Measurements from ENCODE around the gene THAP11. TPM values are rescaled to one million over a fixed set of nuclear protein-coding genes. Genes with fewer than 3 reads are reported as not detected.

THAP11 gene
- total and polyA plus RNA-seq, 2 of the 13 experiments (the other 11 are each of a cell fraction or from before 2014, with no cell fraction given) = 44.2 to 53.4 TPM

DNA sequence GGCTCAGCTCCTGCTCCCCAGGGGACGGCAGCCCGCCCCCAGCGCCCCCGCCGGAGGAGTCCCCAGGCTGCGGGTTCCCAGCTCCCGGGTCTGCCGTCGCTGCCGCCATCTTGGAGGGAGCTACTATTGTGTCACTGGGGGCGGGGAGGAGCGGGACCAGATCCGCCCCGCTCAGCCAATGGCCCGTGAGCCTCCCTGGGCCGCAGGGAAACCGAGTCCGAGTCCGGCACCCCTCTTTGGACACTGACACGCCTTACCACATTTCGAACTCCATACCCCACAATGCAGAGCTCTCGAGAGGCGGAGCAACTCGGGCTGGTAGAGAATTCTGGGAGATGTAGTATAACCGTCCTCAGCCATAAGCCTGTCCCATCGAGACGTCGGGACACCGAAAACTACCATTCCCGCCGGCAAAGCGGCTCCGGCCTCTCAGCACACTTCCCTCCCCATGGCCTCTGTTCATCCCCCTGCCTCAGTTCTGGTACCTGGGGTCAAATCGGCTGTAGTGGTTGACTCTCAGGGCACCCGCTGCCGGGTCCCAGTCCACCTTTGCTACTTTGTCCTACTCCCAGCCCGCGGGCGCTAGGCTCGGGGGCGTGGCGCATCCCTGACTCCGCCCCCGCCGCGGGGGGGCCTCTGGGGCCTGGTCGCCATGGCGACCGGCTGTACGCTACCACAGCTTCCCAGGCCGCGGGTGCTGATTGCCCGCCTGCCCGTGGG is 35.5 kb upstream of the THAP11 start, which contains the start of the genes RANBP10 and TSNAXIP1 (continued):
- TF ChIP-seq, protein P1, sequence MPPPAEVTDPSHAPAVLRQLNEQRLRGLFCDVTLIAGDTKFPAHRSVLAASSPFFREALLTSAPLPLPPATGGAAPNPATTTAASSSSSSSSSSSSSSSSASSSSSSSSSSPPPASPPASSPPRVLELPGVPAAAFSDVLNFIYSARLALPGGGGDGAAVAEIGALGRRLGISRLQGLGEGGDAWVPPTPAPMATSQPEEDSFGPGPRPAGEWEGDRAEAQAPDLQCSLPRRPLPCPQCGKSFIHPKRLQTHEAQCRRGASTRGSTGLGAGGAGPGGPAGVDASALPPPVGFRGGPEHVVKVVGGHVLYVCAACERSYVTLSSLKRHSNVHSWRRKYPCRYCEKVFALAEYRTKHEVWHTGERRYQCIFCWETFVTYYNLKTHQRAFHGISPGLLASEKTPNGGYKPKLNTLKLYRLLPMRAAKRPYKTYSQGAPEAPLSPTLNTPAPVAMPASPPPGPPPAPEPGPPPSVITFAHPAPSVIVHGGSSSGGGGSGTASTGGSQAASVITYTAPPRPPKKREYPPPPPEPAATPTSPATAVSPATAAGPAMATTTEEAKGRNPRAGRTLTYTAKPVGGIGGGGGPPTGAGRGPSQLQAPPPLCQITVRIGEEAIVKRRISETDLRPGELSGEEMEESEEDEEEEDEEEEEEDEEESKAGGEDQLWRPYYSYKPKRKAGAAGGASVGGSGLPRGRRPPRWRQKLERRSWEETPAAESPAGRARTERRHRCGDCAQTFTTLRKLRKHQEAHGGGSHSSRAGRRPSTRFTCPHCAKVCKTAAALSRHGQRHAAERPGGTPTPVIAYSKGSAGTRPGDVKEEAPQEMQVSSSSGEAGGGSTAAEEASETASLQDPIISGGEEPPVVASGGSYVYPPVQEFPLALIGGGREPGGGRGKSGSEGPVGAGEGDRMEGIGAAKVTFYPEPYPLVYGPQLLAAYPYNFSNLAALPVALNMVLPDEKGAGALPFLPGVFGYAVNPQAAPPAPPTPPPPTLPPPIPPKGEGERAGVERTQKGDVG (CRISPR knock-in tag; IDR thresholded peaks at IDR 0.05; ENCODE audit: borderline replicate concordance) = 0 out of 2 replicates have a peak, but pooled peaks have one; percentile 12
- no peak for TF ChIP-seq TOE1 (CRISPR knock-in tag; IDR thresholded peaks at IDR 0.05)
- TF ChIP-seq RBAK (CRISPR knock-in tag; IDR thresholded peaks at IDR 0.05) = no peak
- TF ChIP-seq, protein P2, sequence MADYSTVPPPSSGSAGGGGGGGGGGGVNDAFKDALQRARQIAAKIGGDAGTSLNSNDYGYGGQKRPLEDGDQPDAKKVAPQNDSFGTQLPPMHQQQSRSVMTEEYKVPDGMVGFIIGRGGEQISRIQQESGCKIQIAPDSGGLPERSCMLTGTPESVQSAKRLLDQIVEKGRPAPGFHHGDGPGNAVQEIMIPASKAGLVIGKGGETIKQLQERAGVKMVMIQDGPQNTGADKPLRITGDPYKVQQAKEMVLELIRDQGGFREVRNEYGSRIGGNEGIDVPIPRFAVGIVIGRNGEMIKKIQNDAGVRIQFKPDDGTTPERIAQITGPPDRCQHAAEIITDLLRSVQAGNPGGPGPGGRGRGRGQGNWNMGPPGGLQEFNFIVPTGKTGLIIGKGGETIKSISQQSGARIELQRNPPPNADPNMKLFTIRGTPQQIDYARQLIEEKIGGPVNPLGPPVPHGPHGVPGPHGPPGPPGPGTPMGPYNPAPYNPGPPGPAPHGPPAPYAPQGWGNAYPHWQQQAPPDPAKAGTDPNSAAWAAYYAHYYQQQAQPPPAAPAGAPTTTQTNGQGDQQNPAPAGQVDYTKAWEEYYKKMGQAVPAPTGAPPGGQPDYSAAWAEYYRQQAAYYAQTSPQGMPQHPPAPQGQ (CRISPR knock-in tag; IDR thresholded peaks at IDR 0.05; ENCODE audit: borderline replicate concordance) = no peak
- TF ChIP-seq JUND (CRISPR knock-in tag; IDR thresholded peaks at IDR 0.05) = no peak; the same call in 1 of the 2 replicates
- TF ChIP-seq POLR2AphosphoS2 (IDR thresholded peaks at IDR 0.05; ENCODE audit: low read depth, low read length) = no peak
- no peak for TF ChIP-seq ZNF614 (CRISPR knock-in tag; IDR thresholded peaks at IDR 0.05; ENCODE audit: borderline replicate concordance)
- TF ChIP-seq XRCC5 (optimal IDR thresholded peaks at IDR 0.05; ENCODE audit: low read length) = peak; percentile 29
- TF ChIP-seq PRMT3 (CRISPR knock-in tag; IDR thresholded peaks at IDR 0.05; ENCODE audit: borderline replicate concordance, low read depth) = no peak
- no peak for TF ChIP-seq CC2D1A (CRISPR knock-in tag; IDR thresholded peaks at IDR 0.05)
- TF ChIP-seq, protein P3, sequence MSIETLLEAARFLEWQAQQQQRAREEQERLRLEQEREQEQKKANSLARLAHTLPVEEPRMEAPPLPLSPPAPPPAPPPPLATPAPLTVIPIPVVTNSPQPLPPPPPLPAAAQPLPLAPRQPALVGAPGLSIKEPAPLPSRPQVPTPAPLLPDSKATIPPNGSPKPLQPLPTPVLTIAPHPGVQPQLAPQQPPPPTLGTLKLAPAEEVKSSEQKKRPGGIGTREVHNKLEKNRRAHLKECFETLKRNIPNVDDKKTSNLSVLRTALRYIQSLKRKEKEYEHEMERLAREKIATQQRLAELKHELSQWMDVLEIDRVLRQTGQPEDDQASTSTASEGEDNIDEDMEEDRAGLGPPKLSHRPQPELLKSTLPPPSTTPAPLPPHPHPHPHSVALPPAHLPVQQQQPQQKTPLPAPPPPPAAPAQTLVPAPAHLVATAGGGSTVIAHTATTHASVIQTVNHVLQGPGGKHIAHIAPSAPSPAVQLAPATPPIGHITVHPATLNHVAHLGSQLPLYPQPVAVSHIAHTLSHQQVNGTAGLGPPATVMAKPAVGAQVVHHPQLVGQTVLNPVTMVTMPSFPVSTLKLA (IDR thresholded peaks at IDR 0.05) = peak; percentile 32
- TF ChIP-seq, protein P4, sequence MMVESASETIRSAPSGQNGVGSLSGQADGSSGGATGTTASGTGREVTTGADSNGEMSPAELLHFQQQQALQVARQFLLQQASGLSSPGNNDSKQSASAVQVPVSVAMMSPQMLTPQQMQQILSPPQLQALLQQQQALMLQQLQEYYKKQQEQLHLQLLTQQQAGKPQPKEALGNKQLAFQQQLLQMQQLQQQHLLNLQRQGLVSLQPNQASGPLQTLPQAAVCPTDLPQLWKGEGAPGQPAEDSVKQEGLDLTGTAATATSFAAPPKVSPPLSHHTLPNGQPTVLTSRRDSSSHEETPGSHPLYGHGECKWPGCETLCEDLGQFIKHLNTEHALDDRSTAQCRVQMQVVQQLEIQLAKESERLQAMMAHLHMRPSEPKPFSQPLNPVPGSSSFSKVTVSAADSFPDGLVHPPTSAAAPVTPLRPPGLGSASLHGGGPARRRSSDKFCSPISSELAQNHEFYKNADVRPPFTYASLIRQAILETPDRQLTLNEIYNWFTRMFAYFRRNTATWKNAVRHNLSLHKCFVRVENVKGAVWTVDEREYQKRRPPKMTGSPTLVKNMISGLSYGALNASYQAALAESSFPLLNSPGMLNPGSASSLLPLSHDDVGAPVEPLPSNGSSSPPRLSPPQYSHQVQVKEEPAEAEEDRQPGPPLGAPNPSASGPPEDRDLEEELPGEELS (CRISPR knock-in tag; IDR thresholded peaks at IDR 0.05) = peak; percentile 2; the same call in 1 of the 2 replicates
- TF ChIP-seq, protein P5, sequence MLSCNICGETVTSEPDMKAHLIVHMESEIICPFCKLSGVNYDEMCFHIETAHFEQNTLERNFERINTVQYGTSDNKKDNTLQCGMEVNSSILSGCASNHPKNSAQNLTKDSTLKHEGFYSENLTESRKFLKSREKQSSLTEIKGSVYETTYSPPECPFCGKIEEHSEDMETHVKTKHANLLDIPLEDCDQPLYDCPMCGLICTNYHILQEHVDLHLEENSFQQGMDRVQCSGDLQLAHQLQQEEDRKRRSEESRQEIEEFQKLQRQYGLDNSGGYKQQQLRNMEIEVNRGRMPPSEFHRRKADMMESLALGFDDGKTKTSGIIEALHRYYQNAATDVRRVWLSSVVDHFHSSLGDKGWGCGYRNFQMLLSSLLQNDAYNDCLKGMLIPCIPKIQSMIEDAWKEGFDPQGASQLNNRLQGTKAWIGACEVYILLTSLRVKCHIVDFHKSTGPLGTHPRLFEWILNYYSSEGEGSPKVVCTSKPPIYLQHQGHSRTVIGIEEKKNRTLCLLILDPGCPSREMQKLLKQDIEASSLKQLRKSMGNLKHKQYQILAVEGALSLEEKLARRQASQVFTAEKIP (CRISPR knock-in tag; IDR thresholded peaks at IDR 0.05; ENCODE audit: borderline replicate concordance) = no peak
- TF ChIP-seq FOSL1 (CRISPR knock-in tag; IDR thresholded peaks at IDR 0.05; ENCODE audit: borderline replicate concordance) = no peak
- no peak for TF ChIP-seq SOX5 (CRISPR knock-in tag; IDR thresholded peaks at IDR 0.05; ENCODE audit: borderline replicate concordance)
- no peak for TF ChIP-seq ZFAT (CRISPR knock-in tag; conservative IDR thresholded peaks at IDR 0.05)
- TF ChIP-seq GABPA (IDR thresholded peaks at IDR 0.05; ENCODE audit: low read depth, low read length) = peak; percentile 52
- TF ChIP-seq GABPA (CRISPR knock-in tag; IDR thresholded peaks at IDR 0.05; ENCODE audit: low read depth) = peak; percentile 90
- no peak for TF ChIP-seq SNAPC2 (CRISPR knock-in tag; IDR thresholded peaks at IDR 0.05)

Measured in HepG2 (cell line).